NCI-H82 treated with DMSO at 0.1 percent for 48 hours (cell line): ENCODE measurements around the gene GSTA4.
"Not testable (repeated sequence)": the region's sequence is repeated elsewhere in the genome, so short reads cannot be mapped to it uniquely, and the experiment has no call there.

Source experiments
- DNase-seq: peaks from one replicate; lab custom pipeline; 2025; ENCODE audit not compliant: unreplicated experiment; lab: John Stamatoyannopoulos, UW

The GSTA4 gene

DNA sequence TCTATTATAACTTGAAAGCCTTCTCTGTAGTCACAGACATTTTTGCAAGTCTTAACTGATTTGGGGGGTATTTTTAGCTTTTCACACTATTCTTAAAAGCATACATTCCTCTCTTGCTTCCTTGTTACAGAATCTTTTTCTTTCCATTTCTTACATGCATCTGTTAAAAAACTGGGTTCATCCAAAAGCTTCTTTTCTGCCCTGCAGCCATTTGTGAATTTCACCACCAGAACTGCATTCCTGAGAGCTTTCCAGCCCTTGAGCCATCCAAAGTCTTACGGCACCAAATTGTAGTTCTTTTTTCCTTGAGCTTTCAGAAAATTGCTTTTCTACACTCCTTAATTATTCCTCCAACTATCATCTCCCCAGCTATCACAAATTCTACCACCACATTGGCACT lies 19.7 kb upstream of the GSTA4 start:
- DNase-seq, result no peak

DNA sequence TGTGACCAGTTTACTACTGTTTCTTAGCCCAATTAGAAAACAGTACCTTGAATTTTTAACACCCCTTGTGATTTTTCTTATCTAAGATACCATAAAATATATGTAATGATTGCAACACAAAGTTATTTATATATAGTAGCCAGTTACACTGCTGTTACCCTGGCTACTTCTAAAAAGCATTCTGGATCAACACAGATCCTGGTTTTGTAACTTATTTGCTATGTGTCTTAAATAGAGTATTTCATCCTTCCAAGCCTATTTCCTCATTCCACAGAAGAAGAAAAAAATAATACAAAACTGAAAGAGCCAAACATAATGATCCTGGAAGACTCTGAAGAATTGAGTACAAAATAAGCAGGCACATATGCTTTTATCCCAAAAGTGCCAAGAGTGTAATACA lies 19.0 kb upstream of the GSTA4 start:
- DNase-seq, result no peak

DNA sequence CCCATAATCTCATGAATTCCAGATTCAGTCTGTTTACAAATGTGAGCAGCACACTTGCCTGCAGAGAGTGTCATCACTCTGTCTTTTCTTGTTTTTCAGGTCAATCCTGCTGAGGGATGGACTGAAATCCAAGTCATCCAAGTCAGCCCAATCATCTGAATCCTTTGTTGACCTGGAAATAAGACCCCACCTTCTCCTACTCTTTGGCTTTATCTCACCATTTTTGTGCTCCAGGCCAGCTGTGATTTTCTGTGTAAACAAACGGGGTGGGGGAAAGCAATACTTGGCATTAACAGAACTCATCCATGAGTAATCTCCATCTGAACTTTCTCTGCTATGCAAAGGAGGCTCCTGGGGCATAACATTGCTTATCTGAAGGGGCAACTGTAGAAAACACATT lies 16.9 kb upstream of the GSTA4 start:
- DNase-seq, result no peak

DNA sequence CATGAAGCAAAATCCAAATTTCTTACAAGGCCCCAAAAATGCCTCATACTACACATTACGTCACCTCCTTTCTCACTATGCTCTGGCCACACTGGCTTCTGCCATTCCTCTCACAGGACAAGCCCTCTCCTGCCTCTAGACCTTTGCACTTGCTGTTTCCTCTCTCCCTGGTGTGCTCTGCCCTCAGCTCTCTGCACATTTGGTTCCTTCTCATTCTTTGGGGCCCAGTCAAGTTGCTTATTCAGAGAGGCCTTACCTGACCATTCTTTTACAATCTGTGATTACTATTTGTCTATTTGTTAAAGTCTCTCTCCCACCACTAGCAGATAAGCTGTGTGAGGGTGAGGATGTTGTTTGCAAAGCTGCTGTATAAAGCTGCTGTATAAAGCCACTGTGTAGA lies 15.4 kb upstream of the GSTA4 start:
- no peak for DNase-seq

DNA sequence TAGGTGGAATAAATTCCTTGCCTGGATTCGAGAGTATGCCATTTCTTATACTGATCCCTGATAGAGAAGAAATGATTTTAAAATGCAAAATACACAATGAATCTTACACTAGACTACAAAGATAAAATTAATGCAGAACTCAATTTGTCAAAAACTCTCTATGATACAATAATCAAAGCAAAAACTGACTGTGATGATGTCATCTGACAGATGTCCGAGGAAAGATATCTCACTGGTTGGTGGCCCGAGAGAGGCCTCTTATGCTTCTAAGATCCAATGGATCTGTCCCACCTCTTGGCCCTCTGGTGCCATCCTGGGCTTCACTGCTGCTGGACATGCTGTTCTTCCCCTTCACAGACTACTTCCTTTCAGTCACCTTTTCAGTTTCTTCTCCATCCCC lies 14.4 kb upstream of the GSTA4 start:
- no peak for DNase-seq

DNA sequence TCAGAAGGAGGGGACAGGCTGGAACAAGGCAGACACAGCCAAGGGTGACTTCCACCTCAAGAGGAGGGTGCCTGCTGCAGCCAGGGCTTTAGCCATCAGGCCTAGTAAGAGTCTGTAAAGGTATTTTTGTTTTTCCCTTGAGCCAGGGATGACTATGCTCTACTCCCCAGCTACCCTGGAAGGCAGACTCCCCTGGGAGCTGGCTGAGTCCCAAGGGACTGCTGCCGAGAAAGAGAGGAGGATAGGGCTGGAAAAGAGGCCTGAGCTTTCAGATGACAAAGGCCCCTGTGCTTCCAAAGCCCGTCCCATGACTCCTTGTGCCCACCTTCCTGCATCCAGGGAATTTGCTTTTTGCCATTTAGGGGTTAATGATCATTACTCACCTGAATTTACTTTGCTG lies 14.0 kb upstream of the GSTA4 start:
- no peak for DNase-seq

DNA sequence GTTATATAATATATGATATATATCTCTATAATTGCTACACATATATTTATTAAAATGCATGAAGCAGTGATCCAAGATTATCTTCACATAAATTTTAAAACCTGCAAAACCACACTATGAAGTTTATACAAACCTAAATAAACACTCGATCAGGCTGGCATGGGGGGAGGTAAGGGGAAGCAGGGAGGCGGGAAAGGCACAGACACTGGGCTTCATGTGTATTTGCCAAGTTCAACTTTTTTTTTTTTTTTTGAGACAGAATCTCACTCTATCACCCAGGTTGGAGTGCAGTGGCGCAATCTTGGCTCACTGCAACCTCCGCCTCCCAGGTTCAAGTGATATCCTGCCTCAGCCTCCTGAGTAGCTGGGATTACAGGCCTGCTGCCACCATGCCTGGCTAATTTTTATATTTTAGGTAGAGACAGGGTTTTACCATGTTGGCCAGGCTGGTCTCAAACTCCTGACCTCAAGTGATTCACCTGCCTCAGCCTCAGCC lies 13.2 kb upstream of the GSTA4 start:
- DNase-seq, result not testable (repeated sequence)

DNA sequence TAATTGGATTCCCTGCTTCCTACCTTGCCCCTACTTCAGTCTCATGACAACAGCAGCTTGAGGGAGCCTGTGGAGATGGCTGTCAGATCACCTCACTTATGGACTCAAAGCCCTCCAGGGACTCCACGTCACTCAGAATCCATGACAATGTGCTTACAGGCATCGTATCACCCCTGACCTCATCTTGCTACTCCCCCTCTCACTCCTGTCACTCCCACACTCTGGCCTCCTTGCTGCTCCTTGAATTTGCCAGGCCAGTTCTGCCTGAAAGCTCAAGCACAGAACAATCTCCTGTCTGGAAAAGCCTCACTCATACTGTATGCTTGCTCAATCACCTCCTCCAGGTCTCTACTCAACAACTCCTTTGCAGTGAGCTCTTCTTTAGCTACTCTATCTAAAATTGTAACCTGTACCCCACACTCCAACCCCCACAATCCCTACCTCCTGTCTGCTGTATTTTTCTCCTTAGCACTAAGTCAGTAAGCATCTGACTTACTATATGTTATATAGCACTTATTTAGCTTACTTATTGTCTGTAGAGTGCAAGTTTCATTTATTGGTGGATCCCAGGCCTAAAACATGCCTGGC lies 10.7 kb upstream of the GSTA4 start:
- DNase-seq, result no peak

DNA sequence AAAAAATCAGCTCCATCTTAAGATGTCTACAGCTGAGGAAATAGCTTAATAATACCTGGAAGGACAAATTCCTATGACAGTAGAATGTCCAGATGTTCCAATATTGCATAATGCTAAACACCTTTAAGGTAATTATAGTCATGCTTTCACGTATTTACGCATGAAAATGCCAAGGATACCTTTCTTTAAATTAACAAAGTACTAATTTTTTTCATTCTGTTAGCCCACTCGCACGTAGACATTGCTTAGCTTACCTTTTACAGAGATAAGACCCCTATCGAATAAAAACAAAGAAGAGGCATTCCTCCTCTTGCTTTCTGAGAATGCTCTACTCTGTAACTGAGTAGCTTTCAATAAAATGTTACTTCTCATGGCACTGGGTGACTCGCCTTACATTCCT lies 4.4 kb upstream of the GSTA4 start:
- DNase-seq, result no peak

DNA sequence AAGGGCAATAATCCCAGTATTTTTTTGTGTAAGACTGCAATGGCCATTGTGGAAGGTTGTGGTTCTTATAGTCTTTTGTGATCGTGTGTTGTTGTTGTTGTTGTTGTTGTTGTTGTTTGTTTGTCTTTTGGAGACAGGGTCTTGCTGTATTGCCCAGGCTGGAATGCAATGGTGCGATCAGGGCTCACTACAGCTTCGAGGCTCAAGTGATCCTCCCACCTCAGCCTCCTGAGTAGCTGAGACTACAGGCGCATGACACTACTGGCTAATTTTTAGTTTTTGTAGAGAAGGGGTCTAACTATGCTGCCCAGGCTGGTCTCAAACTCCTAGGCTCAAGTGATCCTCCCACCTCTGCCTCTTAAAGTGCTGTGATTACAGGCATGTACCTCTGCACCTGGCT lies 3.5 kb upstream of the GSTA4 start:
- no peak for DNase-seq

DNA sequence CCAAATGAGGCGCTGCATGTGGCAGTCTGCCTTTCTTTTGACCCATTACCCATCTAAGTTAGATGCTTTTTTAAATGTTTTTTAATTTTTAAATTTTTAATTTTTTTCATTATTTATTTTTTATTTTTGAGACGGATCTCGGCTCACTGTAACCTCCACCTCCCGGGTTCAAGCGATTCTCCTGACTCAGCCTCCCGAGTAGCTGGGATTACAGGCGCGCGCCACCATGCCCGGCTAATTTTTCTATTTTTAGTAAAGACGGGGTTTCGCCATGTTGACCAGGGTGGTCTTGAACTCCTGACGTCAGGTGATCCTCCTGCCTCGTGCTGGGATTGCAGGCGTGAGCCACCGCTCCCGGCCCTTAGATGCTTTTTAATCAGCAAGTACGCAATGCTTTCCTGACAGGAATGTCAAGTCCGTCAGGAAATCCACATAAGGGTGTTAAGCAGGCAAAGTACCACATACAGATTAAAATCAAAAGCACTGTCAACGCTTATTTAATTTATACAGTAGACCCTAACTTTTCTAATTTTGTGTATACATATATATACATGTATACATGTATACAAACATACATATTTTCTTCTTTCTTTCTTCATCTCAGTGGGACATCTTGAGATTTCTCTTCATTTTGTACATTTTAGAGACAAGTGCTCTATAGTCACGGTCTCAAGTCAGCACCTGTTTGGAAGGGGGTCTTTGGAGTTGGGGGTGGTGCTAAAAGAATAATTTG lies 995 bp upstream of the GSTA4 start:
- DNase-seq, result peak; percentile 53

DNA sequence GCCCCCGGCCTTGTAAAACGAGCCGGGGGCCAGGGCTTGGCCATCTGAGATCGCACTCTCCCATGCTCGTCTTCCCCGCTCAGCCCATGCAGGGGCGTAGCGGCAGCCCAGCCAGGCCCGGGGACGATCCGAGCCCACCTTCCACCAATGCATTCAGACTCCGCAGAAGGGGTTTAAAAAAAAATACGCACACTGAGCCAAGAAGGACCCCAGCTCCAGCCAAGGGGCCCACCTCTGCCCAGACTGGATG lies 320 bp downstream of the GSTA4 start:
- DNase-seq, result no peak

DNA sequence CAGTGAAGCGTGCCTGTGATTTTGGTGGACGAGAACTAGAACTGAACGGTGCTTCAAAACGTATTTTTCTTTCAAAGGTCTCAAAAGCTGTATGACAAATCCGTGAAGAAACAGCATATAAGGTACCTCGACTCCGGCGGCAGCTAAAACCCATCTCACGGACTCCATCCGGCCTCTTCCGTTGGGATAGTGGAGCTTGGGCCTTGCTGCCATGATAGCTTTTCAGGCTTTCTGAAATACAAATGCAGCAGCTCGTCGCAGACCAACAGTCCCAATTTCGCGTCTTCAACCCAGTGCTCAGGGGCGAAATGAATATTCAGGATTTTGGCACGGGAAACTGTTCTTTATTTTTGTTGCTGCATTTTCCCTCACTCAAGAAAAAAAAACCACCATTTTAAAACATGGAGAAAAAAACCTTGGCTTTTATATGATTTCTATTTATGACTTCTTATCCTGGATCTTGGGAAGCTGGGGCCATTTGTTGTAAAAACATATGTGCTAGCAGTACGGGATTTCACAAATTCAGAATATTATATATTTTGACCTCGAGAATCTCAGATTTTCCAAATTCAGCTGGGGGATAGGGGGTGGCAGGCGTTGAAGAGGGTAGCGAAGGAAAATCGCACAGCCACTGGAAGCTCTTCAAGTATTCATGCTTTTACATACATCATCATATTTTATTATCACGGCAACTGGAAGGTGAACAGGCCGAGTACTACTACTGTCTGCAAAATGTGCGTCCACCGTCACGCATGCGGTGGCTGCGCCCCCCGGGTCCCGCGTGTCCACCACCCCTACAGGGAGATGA lies 849 bp downstream of the GSTA4 start:
- peak; percentile 25 for DNase-seq

DNA sequence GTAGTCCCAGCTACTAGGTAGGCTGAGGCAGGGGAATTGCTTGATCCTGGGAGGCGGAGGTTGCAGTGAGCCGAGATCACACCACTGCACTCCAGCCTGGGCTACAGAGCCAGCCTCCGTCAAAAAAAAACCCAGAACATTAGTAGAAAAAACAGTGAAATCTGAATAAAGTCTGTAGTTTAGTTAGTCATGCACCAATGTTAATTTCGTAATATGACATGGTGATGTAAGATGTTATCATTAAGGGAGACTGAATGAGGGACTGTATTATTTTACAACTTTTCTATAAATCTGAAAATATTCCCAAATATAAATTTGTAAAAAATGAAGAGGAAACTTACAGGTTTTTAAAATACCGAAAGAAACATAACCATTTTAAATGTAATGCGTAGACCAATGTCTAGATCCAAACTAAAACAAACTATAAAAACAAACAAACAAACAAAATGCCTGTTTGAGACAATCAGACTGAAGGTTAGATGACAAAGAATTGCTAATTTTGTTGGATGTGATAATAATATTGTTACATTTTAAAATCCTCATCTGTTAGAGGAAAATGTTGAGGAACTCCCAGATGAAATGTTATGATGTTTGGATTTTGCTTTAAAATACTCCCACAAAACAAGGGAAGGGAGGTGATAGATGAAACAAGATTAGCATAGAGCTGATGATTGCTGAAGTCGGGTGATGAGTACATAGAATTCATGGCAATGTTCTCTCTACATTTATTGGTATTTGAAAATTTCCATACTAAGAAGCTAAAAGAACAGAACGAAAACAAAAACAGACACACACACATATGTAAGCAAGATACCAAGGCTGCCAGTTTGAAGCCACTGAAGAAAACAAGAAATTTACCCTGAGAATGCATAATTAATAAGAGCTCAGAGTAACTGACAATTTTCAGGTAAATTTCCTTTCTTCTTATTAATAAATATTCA lies 1.8 kb downstream of the GSTA4 start:
- no peak for DNase-seq

DNA sequence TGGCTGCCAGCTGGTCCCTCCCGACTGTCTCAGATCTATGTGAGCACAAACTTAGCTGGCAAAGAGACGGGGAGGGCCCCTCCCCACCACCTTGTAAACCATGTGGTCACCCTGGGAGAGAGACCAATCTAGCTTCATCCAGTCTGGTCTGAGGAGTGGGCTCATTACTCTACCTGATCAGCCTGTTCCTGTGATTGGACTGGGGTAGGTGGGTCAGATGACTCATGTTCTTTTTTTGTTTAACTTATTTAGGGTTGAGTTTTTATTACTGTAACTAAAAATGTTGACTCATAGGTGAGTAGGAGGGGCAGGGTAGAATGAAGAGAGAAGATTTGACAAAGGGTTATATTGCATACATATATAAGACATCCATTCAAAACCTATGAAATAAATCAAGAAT lies 4.7 kb downstream of the GSTA4 start:
- DNase-seq, result no peak

DNA sequence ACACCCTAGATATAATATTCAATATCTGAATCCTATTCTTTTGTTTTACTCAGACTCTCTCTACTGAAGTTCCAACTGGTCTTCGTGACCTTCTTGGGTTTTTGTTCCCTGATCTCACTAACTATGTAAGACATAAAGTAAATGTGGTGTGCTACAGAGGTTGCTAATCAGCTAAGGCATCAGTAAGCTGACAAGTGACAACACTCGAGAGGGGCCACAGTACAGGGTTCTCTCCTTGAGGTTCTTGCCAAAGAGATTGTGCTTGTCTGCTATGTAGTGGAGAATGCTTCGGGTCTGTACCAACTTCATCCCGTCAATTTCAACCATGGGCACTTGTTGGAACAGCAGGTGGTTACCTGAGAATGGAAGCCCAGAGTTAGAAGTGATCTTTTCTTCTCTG lies 9.9 kb downstream of the GSTA4 start:
- no peak for DNase-seq

DNA sequence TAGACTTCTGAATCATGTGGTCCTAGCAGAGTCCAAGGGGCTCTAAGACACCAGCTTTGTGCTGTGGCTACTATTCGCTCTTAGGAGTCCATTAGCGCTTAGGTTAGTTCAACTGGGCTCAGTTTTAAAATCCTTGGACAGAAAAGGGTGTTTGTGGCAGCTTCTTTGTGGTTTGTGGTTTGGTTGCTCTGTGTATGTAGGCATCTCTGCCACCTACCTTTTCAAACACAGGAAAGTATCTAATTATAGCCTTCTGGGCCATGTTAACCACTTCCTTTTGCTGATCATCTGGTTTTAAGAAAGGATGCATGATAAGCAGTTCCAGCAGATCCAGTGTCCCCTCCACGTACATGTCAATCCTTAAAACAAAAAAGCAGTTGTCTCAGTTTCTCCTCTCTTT lies 10.8 kb downstream of the GSTA4 start:
- no peak for DNase-seq

DNA sequence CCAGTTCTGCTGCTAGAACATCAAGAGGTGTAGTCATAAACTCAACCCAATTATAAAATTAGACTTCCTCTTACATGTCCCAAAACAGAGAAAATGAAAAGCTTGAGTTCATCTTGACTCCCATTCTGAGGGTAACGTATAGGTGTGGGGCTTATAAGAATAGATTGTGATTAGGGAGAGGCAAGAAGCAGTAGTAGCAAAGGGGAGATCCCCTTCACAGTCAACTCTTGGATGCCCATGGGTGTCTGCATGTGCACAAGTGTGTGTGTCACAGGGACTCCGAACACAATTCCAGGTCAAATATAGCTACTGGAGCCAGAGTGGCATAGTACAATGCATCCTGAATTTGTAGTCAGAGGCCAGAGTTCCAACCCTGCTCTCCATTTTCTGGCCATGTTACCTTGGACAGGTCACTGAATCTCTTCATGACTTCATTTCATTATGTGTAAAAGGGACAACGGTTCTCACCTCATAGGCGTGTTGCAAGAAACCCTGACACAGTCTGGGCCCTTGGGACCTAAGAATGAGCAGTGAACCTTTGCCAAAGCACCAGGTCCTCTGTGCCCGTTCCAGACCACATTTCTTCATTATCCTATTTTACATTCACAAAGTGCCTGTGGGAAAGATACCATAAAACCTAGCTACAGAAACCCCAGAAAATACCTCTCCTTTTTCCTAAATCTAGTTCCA lies 11.8 kb downstream of the GSTA4 start:
- no peak for DNase-seq

DNA sequence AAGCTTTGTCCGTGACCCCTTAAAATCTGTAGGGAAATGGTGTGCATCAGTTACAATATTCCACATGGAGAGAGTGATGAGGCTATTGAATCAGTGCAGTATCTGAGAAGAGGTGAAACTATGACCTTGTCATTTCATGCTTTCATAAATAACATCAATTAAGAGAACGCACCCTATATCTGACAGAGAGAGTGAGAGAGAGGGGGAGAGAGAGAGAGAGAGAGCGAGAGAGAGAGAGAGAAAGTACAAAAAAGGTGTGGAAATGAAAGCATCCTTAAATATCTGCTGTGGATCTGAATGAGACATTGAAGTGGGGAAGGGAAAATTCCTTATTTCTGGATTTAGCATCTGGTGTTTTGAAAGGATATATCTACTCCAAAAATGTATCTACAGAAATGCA lies 12.4 kb downstream of the GSTA4 start:
- DNase-seq, result no peak

DNA sequence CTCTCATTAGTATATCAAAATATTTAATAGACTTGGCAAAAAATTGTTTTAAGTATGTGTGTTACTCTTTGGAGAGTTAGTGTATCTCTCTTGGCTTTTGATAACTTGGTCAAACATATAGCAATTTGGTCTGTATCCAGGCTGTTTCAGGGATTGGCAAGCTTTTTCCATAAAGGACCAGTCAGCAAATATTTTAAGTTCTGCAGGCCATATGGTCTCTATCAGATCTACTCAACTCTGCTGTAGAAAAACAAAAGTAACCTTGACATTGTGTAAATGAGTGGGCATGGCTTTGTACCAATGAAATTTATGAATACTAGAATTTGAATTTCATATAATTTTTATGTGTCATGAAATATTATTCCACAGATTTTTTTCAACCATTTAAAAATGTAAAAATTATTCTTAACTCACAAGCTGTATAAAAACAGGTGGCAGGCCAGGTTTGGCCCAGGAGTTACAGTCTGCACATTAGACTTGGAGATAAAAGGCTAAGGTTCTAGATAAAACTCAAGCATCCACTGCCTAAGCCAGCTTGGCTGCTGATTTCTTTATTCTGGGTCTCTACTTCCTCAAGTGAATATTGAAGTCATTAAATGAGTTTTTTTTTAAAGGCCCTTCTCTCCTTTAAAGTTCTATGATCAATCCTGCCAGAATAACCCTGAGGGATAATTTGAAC lies 13.7 kb downstream of the GSTA4 start:
- DNase-seq, result no peak
